ENCODE measurements around the gene TRDMT1. TPM values are rescaled to one million over a fixed set of nuclear protein-coding genes. Genes with fewer than 3 reads are reported as not detected.

The TRDMT1 gene
- total RNA-seq, 1 donor from 2014 or later: 5.9 TPM

DNA sequence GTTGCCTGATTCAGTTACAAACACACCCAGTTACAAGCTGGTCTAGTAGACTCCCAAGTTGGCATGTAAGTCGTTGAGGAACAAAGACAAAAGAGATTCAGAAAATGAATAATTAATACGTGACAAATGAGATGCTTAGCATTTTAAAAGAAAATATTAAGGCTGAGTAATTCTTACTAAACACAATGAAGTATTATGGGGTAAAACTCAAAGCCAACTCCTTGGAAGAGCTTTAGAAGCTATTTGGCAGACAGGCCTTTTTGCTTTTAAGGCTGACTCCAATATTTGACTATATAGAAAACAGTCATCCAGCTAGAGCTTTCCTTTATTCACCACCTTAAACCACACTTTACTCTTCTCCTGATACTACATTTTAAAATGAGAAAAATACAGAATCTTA, 5.4 kb downstream of the TRDMT1 start:
- Histone ChIP-seq H3K36me3 (ENCODE audit: insufficient read depth, low read length) (no peaks in the 10 kb centered on the region), H3K4me1 (ENCODE audit: insufficient read depth, low read length) (peaks cover 14% of the 10 kb centered on the region), H3K4me2 (ENCODE audit: low read length) (no peak overlapping the region), H2AFZ (ENCODE audit: low read depth, low read length) (no peak overlapping the region), H3K4me3 (ENCODE audit: insufficient read depth, low read depth, low read length) (no peak overlapping the region), H3K27ac (ENCODE audit: low read depth, low read length) (no peak overlapping the region), H3K79me2 (ENCODE audit: insufficient read depth, low read length) (peaks cover 32% of the 10 kb centered on the region), H3K27me3 (ENCODE audit: insufficient read depth, low read length) (no peaks in the 10 kb centered on the region), H3K9ac (ENCODE audit: low read length) (no peak overlapping the region), H3K9me3 (ENCODE audit: insufficient read depth, low read depth, low read length) (no peaks in the 10 kb centered on the region), H4K20me1 (ENCODE audit: insufficient read depth, low read length) (no peaks in the 10 kb centered on the region)
- Mint-ChIP-seq H3K36me3 (ENCODE audit: low read depth, unreplicated experiment) (peaks cover 4% of the 10 kb centered on the region), H3K4me3 (ENCODE audit: unreplicated experiment) (no peak overlapping the region), H3K27me3 (ENCODE audit: low read depth, unreplicated experiment) (no peaks in the 10 kb centered on the region), H3K27ac (ENCODE audit: unreplicated experiment) (no peak overlapping the region), H3K4me1 (ENCODE audit: low read depth, unreplicated experiment) (peaks cover 19% of the 10 kb centered on the region), H3K9me3 (ENCODE audit: unreplicated experiment) (peaks cover 5% of the 10 kb centered on the region)
- no peak for FAIRE-seq
- TF ChIP-seq, protein P1, sequence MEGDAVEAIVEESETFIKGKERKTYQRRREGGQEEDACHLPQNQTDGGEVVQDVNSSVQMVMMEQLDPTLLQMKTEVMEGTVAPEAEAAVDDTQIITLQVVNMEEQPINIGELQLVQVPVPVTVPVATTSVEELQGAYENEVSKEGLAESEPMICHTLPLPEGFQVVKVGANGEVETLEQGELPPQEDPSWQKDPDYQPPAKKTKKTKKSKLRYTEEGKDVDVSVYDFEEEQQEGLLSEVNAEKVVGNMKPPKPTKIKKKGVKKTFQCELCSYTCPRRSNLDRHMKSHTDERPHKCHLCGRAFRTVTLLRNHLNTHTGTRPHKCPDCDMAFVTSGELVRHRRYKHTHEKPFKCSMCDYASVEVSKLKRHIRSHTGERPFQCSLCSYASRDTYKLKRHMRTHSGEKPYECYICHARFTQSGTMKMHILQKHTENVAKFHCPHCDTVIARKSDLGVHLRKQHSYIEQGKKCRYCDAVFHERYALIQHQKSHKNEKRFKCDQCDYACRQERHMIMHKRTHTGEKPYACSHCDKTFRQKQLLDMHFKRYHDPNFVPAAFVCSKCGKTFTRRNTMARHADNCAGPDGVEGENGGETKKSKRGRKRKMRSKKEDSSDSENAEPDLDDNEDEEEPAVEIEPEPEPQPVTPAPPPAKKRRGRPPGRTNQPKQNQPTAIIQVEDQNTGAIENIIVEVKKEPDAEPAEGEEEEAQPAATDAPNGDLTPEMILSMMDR (IDR thresholded peaks at IDR 0.05; ENCODE audit: insufficient read depth, low read depth, low read length): no peak
- no peak for TF ChIP-seq EZH2 (IDR thresholded peaks at IDR 0.05; ENCODE audit: insufficient read depth, low read length)
- no peak for DNase-seq (ENCODE audit: low read depth)

DNA sequence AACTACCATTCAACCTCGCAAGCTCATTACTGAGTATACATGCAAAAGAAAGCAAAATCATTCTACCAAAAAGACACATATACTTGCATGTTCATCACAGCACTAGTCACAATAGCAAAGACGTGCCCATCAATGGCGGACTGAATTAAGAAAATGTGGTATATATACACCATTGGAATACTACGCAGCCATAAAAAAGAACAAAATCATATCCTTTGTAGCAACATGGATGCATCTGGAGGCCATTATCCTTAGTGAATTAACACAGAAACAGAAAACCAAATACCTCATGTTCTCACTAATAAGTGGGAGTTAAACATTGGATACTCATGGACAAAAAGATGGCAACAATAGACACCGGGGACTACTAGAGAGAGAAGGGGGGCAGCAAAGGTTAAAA, 6.4 kb downstream of the TRDMT1 start:
- no peak overlapping the region for H3K4me3 ChIP-seq (ENCODE audit: insufficient read depth, low read depth, low read length)
- Mint-ChIP-seq H3K4me3 (ENCODE audit: unreplicated experiment) (no peak overlapping the region), H3K27me3 (ENCODE audit: low read depth, unreplicated experiment) (no peaks in the 10 kb centered on the region), H3K27ac (ENCODE audit: unreplicated experiment) (no peak overlapping the region), H3K36me3 (ENCODE audit: low read depth, unreplicated experiment) (peaks cover 4% of the 10 kb centered on the region), H3K4me1 (ENCODE audit: low read depth, unreplicated experiment) (peaks cover 13% of the 10 kb centered on the region), H3K9me3 (ENCODE audit: unreplicated experiment) (peaks cover 5% of the 10 kb centered on the region)
- DNase-seq (ENCODE audit: low read depth): no peak
- H3K36me3 ChIP-seq (ENCODE audit: insufficient read depth, low read length): no peaks in the 10 kb centered on the region
- no peak for FAIRE-seq
- H3K4me2 ChIP-seq (ENCODE audit: low read length): no peak overlapping the region
- no peaks in the 10 kb centered on the region for H3K9me3 ChIP-seq (ENCODE audit: insufficient read depth, low read depth, low read length)
- no peak for TF ChIP-seq EZH2 (IDR thresholded peaks at IDR 0.05; ENCODE audit: insufficient read depth, low read length)
- TF ChIP-seq, protein P1 (IDR thresholded peaks at IDR 0.05; ENCODE audit: insufficient read depth, low read depth, low read length): no peak
- peaks cover 26% of the 10 kb centered on the region for H3K79me2 ChIP-seq (ENCODE audit: insufficient read depth, low read length)
- H3K9ac ChIP-seq (ENCODE audit: low read length): no peak overlapping the region
- no peak overlapping the region for H2AFZ ChIP-seq (ENCODE audit: low read depth, low read length)
- H4K20me1 ChIP-seq (ENCODE audit: insufficient read depth, low read length): no peaks in the 10 kb centered on the region
- no peak overlapping the region for H3K27ac ChIP-seq (ENCODE audit: low read depth, low read length)
- peaks cover 10% of the 10 kb centered on the region for H3K4me1 ChIP-seq (ENCODE audit: insufficient read depth, low read length)
- no peaks in the 10 kb centered on the region for H3K27me3 ChIP-seq (ENCODE audit: insufficient read depth, low read length)

DNA sequence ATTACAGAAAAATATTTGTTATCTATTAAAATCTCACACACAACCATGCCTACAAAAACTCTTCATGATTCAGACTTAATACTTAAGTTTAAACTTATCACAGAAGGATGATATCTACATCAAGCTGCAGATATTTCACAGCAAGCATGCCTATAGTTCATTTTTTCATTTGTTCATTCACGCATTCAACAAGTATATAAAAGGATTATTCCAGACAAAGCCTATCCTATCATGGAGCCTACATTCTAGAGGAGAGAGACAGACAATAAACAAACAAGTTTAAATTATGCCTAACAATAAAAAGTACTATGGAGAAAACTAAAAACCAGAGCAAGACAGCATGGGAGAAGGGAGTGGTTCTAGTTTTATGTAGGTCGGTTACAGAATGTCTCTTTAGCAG, 10.9 kb downstream of the TRDMT1 start:
- H3K4me1 Mint-ChIP-seq (ENCODE audit: low read depth, unreplicated experiment): peaks cover 2% of the 10 kb centered on the region

More for the DNA sequence above, 10.9 kb downstream of the TRDMT1 start:
- peak overlapping the region; percentile 3 for H3K4me3 Mint-ChIP-seq (ENCODE audit: unreplicated experiment)
- DNase-seq (ENCODE audit: low read depth) (no peak), FAIRE-seq (no peak)
- H3K27me3 Mint-ChIP-seq (ENCODE audit: low read depth, unreplicated experiment): no peaks in the 10 kb centered on the region
- Histone ChIP-seq H3K27ac (ENCODE audit: low read depth, low read length) (no peak overlapping the region), H3K9ac (ENCODE audit: low read length) (no peak overlapping the region), H4K20me1 (ENCODE audit: insufficient read depth, low read length) (no peaks in the 10 kb centered on the region), H3K27me3 (ENCODE audit: insufficient read depth, low read length) (no peaks in the 10 kb centered on the region), H2AFZ (ENCODE audit: low read depth, low read length) (no peak overlapping the region), H3K36me3 (ENCODE audit: insufficient read depth, low read length) (no peaks in the 10 kb centered on the region), H3K4me2 (ENCODE audit: low read length) (no peak overlapping the region), H3K4me3 (ENCODE audit: insufficient read depth, low read depth, low read length) (no peak overlapping the region), H3K79me2 (ENCODE audit: insufficient read depth, low read length) (peaks cover 4% of the 10 kb centered on the region), H3K4me1 (ENCODE audit: insufficient read depth, low read length) (no peaks in the 10 kb centered on the region), H3K9me3 (ENCODE audit: insufficient read depth, low read depth, low read length) (no peaks in the 10 kb centered on the region)
- peaks cover 5% of the 10 kb centered on the region for H3K9me3 Mint-ChIP-seq (ENCODE audit: unreplicated experiment)
- no peak for TF ChIP-seq EZH2 (IDR thresholded peaks at IDR 0.05; ENCODE audit: insufficient read depth, low read length)
- TF ChIP-seq, protein P1 (IDR thresholded peaks at IDR 0.05; ENCODE audit: insufficient read depth, low read depth, low read length): no peak
- H3K27ac Mint-ChIP-seq (ENCODE audit: unreplicated experiment): no peak overlapping the region
- peaks cover 4% of the 10 kb centered on the region for H3K36me3 Mint-ChIP-seq (ENCODE audit: low read depth, unreplicated experiment)
